Activated T-helper 1 cell treated with anti-CD3 and anti-CD28 coated beads, Interleukin-12 subunit alpha, Interleukin-12 subunit beta, Interleukin-2, Interleukin-4 antibody, amounts not matched to agents 30 ng/mL and 10 ng/mL and 1 ng/mL, durations not matched to agents 14 hours and 24 hours and 36 hours (primary cell): ENCODE data around the gene ZNF662. TPM values are rescaled to one million over a fixed set of nuclear protein-coding genes. Genes with fewer than 3 reads are reported as not detected.

Experiments
- DNase-seq: peaks from one replicate; pipeline ENCODE4 v3.0.0; 2021; ENCODE audit warnings: low spot score
- H3K27ac Mint-ChIP-seq: one replicate; pipeline ENCODE4 v1.8.0; 2021; ENCODE audit warnings: mild to moderate bottlenecking, mixed read lengths
- H3K27me3 Mint-ChIP-seq: one replicate; pipeline ENCODE4 v1.8.0; 2022; ENCODE audit warnings: mild to moderate bottlenecking, moderate library complexity, mixed read lengths; ENCODE audit not compliant: insufficient read depth
- H3K36me3 Mint-ChIP-seq: one replicate; pipeline ENCODE4 v1.8.0; 2021; ENCODE audit warnings: low read depth, mixed read lengths
- H3K4me1 Mint-ChIP-seq: one replicate; pipeline ENCODE4 v1.8.0; 2021; ENCODE audit warnings: low read depth, mixed read lengths
- H3K4me3 Mint-ChIP-seq: one replicate; pipeline ENCODE4 v1.8.0; 2021; ENCODE audit warnings: mild to moderate bottlenecking, moderate library complexity, mixed read lengths
- H3K9me3 Mint-ChIP-seq: one replicate; pipeline ENCODE4 v1.8.0; 2021; ENCODE audit warnings: mixed read lengths
- intact Hi-C: fragments of 100-400 bp; cut with micrococcal nuclease; formaldehyde crosslinking; loops from one replicate; pipeline ENCODE4 v1.15.1; 2024
- total RNA-seq: library from RNA; stranded (reverse); gene quantifications from 2 replicates; pipeline ENCODE4 v1.2.3, GENCODE V29; 2022

ZNF662 gene
- total RNA-seq, 1 donor from 2014 or later: 0.23 TPM

GRCh38 chr3:42934111-42934510 is 28.2 kb downstream of the ZNF662 start:
- DNase-seq: no peak
- Mint-ChIP-seq H3K36me3 (no peaks in the 10 kb centered on the region), H3K27ac (no peak overlapping the region), H3K27me3 (peaks cover under 1% of the 10 kb centered on the region), H3K4me1 (peaks cover 8% of the 10 kb centered on the region), H3K4me3 (no peak overlapping the region), H3K9me3 (peaks cover 3% of the 10 kb centered on the region)
- intact Hi-C loops: no loop called here

GRCh38 chr3:42934910-42935309 is 29.0 kb downstream of the ZNF662 start:
- Mint-ChIP-seq H3K36me3 (no peaks in the 10 kb centered on the region), H3K4me1 (peaks cover 8% of the 10 kb centered on the region), H3K4me3 (no peak overlapping the region), H3K9me3 (peaks cover 3% of the 10 kb centered on the region), H3K27ac (no peak overlapping the region), H3K27me3 (peaks cover 3% of the 10 kb centered on the region)
- no peak for DNase-seq
- intact Hi-C loops: no loop called here

- no peak overlapping the region for H3K4me3 Mint-ChIP-seq
- peaks cover 3% of the 10 kb centered on the region for H3K9me3 Mint-ChIP-seq
- intact Hi-C loops: no loop called here
- no peak for DNase-seq
- H3K4me1 Mint-ChIP-seq: peaks cover 8% of the 10 kb centered on the region
- H3K27ac Mint-ChIP-seq: no peak overlapping the region
- H3K27me3 Mint-ChIP-seq: peaks cover 3% of the 10 kb centered on the region
- H3K36me3 Mint-ChIP-seq: no peaks in the 10 kb centered on the region
Measured at GRCh38 chr3:42935472-42935871, 29.5 kb downstream of the ZNF662 start.

- intact Hi-C loops: no loop called here
- Mint-ChIP-seq H3K36me3 (no peaks in the 10 kb centered on the region), H3K9me3 (peaks cover 3% of the 10 kb centered on the region), H3K4me3 (no peak overlapping the region), H3K4me1 (peaks cover 8% of the 10 kb centered on the region), H3K27ac (no peak overlapping the region), H3K27me3 (peaks cover 3% of the 10 kb centered on the region)
- DNase-seq: no peak
Measured at GRCh38 chr3:42936157-42936981, 30.4 kb downstream of the ZNF662 start.

- intact Hi-C loops: no loop called here
- peaks cover 3% of the 10 kb centered on the region for H3K27me3 Mint-ChIP-seq
- peaks cover 3% of the 10 kb centered on the region for H3K9me3 Mint-ChIP-seq
Measured at GRCh38 chr3:42937334-42937733, 31.4 kb downstream of the ZNF662 start.

GRCh38 chr3:42942693-42943092 is 36.8 kb downstream of the ZNF662 start:
- Mint-ChIP-seq H3K4me3 (no peak overlapping the region), H3K4me1 (no peaks in the 10 kb centered on the region), H3K9me3 (no peaks in the 10 kb centered on the region), H3K27me3 (peaks cover 9% of the 10 kb centered on the region), H3K36me3 (no peaks in the 10 kb centered on the region), H3K27ac (no peak overlapping the region)
- intact Hi-C loops: no loop called here
- DNase-seq: no peak

More at GRCh38 chr3:42937334-42937733, 31.4 kb downstream of the ZNF662 start:
- no peak overlapping the region for H3K27ac Mint-ChIP-seq
- H3K4me3 Mint-ChIP-seq: no peak overlapping the region
- H3K4me1 Mint-ChIP-seq: peaks cover 8% of the 10 kb centered on the region
- DNase-seq: no peak
- H3K36me3 Mint-ChIP-seq: no peaks in the 10 kb centered on the region

- Mint-ChIP-seq H3K9me3 (no peaks in the 10 kb centered on the region), H3K27ac (no peak overlapping the region), H3K27me3 (peaks cover 6% of the 10 kb centered on the region), H3K36me3 (no peaks in the 10 kb centered on the region), H3K4me1 (no peaks in the 10 kb centered on the region), H3K4me3 (no peak overlapping the region)
- no peak for DNase-seq
- intact Hi-C loops: no loop called here
Measured at GRCh38 chr3:42946050-42946449, 40.1 kb downstream of the ZNF662 start.

- H3K9me3 Mint-ChIP-seq: peaks cover 10% of the 10 kb centered on the region
- no peaks in the 10 kb centered on the region for H3K4me1 Mint-ChIP-seq
- no peak for DNase-seq
- no peak overlapping the region for H3K4me3 Mint-ChIP-seq
- H3K27me3 Mint-ChIP-seq: peaks cover 2% of the 10 kb centered on the region
- H3K27ac Mint-ChIP-seq: no peak overlapping the region
- H3K36me3 Mint-ChIP-seq: no peaks in the 10 kb centered on the region
- intact Hi-C loops: no loop called here
Measured at GRCh38 chr3:42957573-42957972, 51.6 kb downstream of the ZNF662 start.

GRCh38 chr3:42960282-42960681 is 54.3 kb downstream of the ZNF662 start:
- H3K4me3 Mint-ChIP-seq: no peak overlapping the region
- intact Hi-C loops: loop anchor here (2.0 kb wide), 2 partner anchors 419 to 543 kb away; no protein-coding TSS in a partner anchor
- H3K36me3 Mint-ChIP-seq: no peaks in the 10 kb centered on the region
- H3K27ac Mint-ChIP-seq: no peak overlapping the region
- H3K27me3 Mint-ChIP-seq: peaks cover 2% of the 10 kb centered on the region
- H3K4me1 Mint-ChIP-seq: no peaks in the 10 kb centered on the region
- no peak for DNase-seq
- peaks cover 6% of the 10 kb centered on the region for H3K9me3 Mint-ChIP-seq

GRCh38 chr3:42960786-42961185 is 54.8 kb downstream of the ZNF662 start:
- no peaks in the 10 kb centered on the region for H3K4me1 Mint-ChIP-seq
- no peak overlapping the region for H3K4me3 Mint-ChIP-seq
- intact Hi-C loops: loop anchor here (2.0 kb wide), 2 partner anchors 418 to 542 kb away; no protein-coding TSS in a partner anchor
- H3K27me3 Mint-ChIP-seq: peaks cover 2% of the 10 kb centered on the region
- H3K9me3 Mint-ChIP-seq: peaks cover 4% of the 10 kb centered on the region
- DNase-seq: no peak
- no peaks in the 10 kb centered on the region for H3K36me3 Mint-ChIP-seq
- no peak overlapping the region for H3K27ac Mint-ChIP-seq

GRCh38 chr3:42961633-42962032 is 55.7 kb downstream of the ZNF662 start:
- Mint-ChIP-seq H3K9me3 (peaks cover 3% of the 10 kb centered on the region), H3K4me3 (no peak overlapping the region), H3K27me3 (peaks cover 2% of the 10 kb centered on the region), H3K36me3 (no peaks in the 10 kb centered on the region), H3K4me1 (no peaks in the 10 kb centered on the region), H3K27ac (no peak overlapping the region)
- intact Hi-C loops: loop anchor here (2.0 kb wide), 2 partner anchors 417 to 541 kb away; no protein-coding TSS in a partner anchor
- no peak for DNase-seq

- no peaks in the 10 kb centered on the region for H3K36me3 Mint-ChIP-seq
- H3K9me3 Mint-ChIP-seq: no peaks in the 10 kb centered on the region
- H3K27ac Mint-ChIP-seq: no peak overlapping the region
- peaks cover 2% of the 10 kb centered on the region for H3K27me3 Mint-ChIP-seq
- H3K4me3 Mint-ChIP-seq: no peak overlapping the region
- H3K4me1 Mint-ChIP-seq: no peaks in the 10 kb centered on the region
- no peak for DNase-seq
- intact Hi-C loops: no loop called here
Measured at GRCh38 chr3:42963269-42963668, 57.3 kb downstream of the ZNF662 start.

- no peaks in the 10 kb centered on the region for H3K36me3 Mint-ChIP-seq
- intact Hi-C loops: no loop called here
- DNase-seq: no peak
- no peak overlapping the region for H3K27ac Mint-ChIP-seq
- no peaks in the 10 kb centered on the region for H3K9me3 Mint-ChIP-seq
- H3K4me3 Mint-ChIP-seq: no peak overlapping the region
- peaks cover under 1% of the 10 kb centered on the region for H3K27me3 Mint-ChIP-seq
- H3K4me1 Mint-ChIP-seq: no peaks in the 10 kb centered on the region
Measured at GRCh38 chr3:42964266-42964665, 58.3 kb downstream of the ZNF662 start.
